ENCODE measurements around the gene GALNT6. TPM values are rescaled to one million over a fixed set of nuclear protein-coding genes. Genes with fewer than 3 reads are reported as not detected.

Gene GALNT6
- total and polyA plus RNA-seq, 5 donors from 2014 or later = 2.3 to 19.5 (median 2.9) TPM

DNA sequence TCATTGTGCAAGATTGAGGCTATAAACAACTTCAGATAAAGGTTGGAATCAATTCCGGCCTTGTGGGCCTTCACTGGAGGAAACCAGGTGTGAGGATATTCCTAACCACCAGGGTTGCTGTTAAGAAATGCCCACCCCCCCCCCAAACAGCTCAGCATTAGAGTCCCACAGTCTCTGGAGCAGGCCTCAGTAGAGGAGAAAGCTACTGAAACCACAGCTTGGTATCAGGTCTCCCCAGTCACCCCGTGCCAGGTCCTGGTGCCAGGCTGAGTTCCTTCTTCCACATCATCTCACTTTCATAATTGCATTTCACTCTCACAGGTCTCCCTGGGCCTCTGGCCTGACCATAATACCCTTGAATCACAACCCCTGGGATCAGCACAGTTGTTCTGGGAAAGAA lies 12.5 kb downstream of the GALNT6 start:
- H3K27ac Mint-ChIP-seq = peak overlapping the region in 2 of 3 donors; percentile 48 to 81
- peaks cover 25% of the 10 kb centered on the region for H3K36me3 ChIP-seq (ENCODE audit: control insufficient read depth, insufficient read depth, low read length)
- no peak for DNase-seq

DNA sequence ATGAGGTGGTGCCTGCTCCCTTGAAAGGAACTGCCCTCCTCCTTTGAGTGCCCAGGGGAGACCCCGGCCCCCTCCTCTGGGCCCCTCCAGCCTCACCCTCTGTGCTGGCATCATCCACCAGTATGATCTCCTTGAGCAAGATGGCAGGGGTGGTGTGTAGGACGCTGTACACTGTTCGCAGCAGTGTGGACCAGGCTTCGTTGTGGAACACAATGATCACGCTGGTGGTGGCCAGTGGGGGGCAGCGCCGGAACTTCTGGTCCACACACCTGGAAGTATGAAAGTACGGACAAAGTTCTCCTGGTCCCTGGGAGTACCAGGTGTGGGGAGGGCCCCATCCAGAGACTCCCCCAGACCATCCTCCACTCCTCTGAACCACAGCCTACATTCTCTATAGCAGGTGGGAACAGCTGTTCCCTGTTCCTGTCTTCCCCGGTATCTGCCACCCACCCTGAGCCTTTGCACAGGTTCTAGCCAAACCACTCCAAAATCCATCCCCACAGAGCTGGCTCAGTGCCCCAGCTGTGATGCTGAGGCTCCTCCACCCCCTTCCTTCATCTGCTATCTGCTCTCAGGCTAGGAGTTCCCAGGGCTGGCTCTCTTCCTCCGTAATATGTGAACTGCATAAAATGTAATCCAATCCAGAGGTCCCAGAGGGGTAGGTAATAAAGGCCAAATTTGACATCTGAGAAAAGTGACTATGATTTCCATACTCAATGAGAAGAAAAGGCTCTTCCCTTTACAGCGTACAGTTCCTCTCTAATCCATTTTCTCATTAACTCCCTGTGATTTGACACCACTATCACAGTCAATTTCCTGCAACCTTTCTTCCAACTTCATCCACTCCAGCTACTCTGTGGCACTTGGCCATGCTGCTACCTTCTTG lies 13.9 kb downstream of the GALNT6 start:
- Mint-ChIP-seq H3K36me3 (peaks cover 45% of the 10 kb centered on the region), H3K4me1 (peaks cover 1 to 29% (median 19%) of the 10 kb centered on the region in 4 donors), H3K27me3 (no peaks in the 10 kb centered on the region), H3K4me3 (no peak overlapping the region), H3K27ac (peak overlapping the region; percentile 11 to 74 (median 26)), H3K9me3 (no peaks in the 10 kb centered on the region)
- no peak overlapping the region for H3K4me3 ChIP-seq (ENCODE audit: low read depth, low read length)
- peaks cover 26% of the 10 kb centered on the region for H3K36me3 ChIP-seq (ENCODE audit: control insufficient read depth, insufficient read depth, low read length)
- no peaks in the 10 kb centered on the region for H3K27me3 ChIP-seq (ENCODE audit: control insufficient read depth, insufficient read depth, low read length)
- DNase-seq (no peak), ATAC-seq (ENCODE audit: low read depth in 2 of 2) (no peak)
- H3K9me3 ChIP-seq (ENCODE audit: control insufficient read depth in 2 of 2, low read length in 2 of 2) = no peaks in the 10 kb centered on the region
- no peak overlapping the region for H3K27ac ChIP-seq (ENCODE audit: insufficient read depth, low read length, poor library complexity, severe bottlenecking)
- no peaks in the 10 kb centered on the region for H3K4me1 ChIP-seq (ENCODE audit: control insufficient read depth, insufficient read depth, low read length, poor library complexity, severe bottlenecking)

More for the DNA sequence above, 12.5 kb downstream of the GALNT6 start:
- Mint-ChIP-seq H3K27me3 (no peaks in the 10 kb centered on the region), H3K9me3 (no peaks in the 10 kb centered on the region), H3K36me3 (peaks cover 46% of the 10 kb centered on the region), H3K4me1 (peaks cover 6 to 26% (median 20%) of the 10 kb centered on the region in 4 donors), H3K4me3 (no peak overlapping the region)
- Histone ChIP-seq H3K27me3 (ENCODE audit: control insufficient read depth, insufficient read depth, low read length) (no peaks in the 10 kb centered on the region), H3K9me3 (ENCODE audit: control insufficient read depth in 2 of 2, low read length in 2 of 2) (no peaks in the 10 kb centered on the region), H3K27ac (ENCODE audit: insufficient read depth, low read length, poor library complexity, severe bottlenecking) (no peak overlapping the region), H3K4me1 (ENCODE audit: control insufficient read depth, insufficient read depth, low read length, poor library complexity, severe bottlenecking) (no peaks in the 10 kb centered on the region), H3K4me3 (ENCODE audit: low read depth, low read length) (no peak overlapping the region)
- no peak for ATAC-seq (ENCODE audit: low read depth in 2 of 2)

DNA sequence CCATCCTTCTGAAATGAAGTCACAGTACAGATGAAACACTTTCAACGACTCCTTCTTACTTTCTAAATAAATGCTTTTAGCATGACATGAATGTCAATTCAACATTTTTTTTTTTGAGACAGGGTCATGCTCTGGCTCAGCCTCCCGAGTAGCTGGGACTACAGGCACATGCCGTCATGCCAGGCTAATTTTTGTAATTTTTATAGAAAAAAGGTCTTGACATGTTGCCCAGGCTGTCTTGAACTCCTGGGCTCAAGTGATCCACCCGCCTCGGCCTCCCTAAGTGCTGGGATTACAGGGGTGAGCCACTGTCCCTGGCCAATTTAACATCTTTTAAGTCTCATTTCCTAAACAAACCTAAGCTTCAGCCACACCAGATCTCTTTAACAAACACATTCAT lies 16.4 kb downstream of the GALNT6 start:
- Histone ChIP-seq H3K4me3 (ENCODE audit: low read depth, low read length) (no peak overlapping the region), H3K9me3 (ENCODE audit: control insufficient read depth in 2 of 2, low read length in 2 of 2) (no peaks in the 10 kb centered on the region), H3K36me3 (ENCODE audit: control insufficient read depth, insufficient read depth, low read length) (peaks cover 17% of the 10 kb centered on the region), H3K27ac (ENCODE audit: insufficient read depth, low read length, poor library complexity, severe bottlenecking) (no peak overlapping the region), H3K27me3 (ENCODE audit: control insufficient read depth, insufficient read depth, low read length) (no peaks in the 10 kb centered on the region), H3K4me1 (ENCODE audit: control insufficient read depth, insufficient read depth, low read length, poor library complexity, severe bottlenecking) (peaks cover 9% of the 10 kb centered on the region)
- Mint-ChIP-seq H3K4me1 (peaks cover 7 to 45% (median 28%) of the 10 kb centered on the region in 4 donors), H3K9me3 (peaks cover 0 to 1% (median 0%) of the 10 kb centered on the region in 7 donors), H3K27ac (no peak overlapping the region), H3K27me3 (no peaks in the 10 kb centered on the region), H3K4me3 (no peak overlapping the region), H3K36me3 (peaks cover 38% of the 10 kb centered on the region)
- ATAC-seq (ENCODE audit: low read depth in 2 of 2) (no peak), DNase-seq (no peak)

DNA sequence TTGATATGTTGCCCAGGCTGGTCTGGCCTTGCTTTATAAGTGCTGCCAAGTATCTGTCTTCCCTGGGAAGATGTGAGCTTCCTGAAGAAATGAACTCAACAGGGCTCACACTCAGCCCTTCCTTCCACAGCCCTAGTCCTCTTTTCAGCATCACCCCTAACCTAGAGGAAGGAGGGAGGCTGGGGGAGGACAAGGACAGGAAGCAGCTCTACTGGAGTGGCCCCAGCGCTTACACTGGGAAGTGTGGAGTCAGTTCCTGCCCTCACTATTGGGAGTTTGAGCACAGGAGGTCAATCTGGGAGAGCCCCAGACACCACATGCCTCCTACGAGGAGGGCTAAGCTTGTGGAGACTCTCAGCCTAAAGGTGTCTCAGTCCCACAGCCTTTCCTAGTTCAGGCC lies 16.8 kb downstream of the GALNT6 start:
- peaks cover 34% of the 10 kb centered on the region for H3K36me3 Mint-ChIP-seq
- no peaks in the 10 kb centered on the region for H3K27me3 Mint-ChIP-seq
- H3K4me3 ChIP-seq (ENCODE audit: low read depth, low read length) = no peak overlapping the region
- no peak for DNase-seq
- H3K4me1 Mint-ChIP-seq = peaks cover 7 to 50% (median 32%) of the 10 kb centered on the region in 4 donors
- H3K27me3 ChIP-seq (ENCODE audit: control insufficient read depth, insufficient read depth, low read length) = no peaks in the 10 kb centered on the region
- H3K9me3 Mint-ChIP-seq = peaks cover 0 to 1% (median 0%) of the 10 kb centered on the region in 7 donors
- no peak overlapping the region for H3K27ac Mint-ChIP-seq
- ATAC-seq (ENCODE audit: low read depth in 2 of 2) = no peak
- no peaks in the 10 kb centered on the region for H3K9me3 ChIP-seq (ENCODE audit: control insufficient read depth in 2 of 2, low read length in 2 of 2)
- H3K36me3 ChIP-seq (ENCODE audit: control insufficient read depth, insufficient read depth, low read length) = peaks cover 17% of the 10 kb centered on the region
- no peak overlapping the region for H3K4me3 Mint-ChIP-seq
- peaks cover 14% of the 10 kb centered on the region for H3K4me1 ChIP-seq (ENCODE audit: control insufficient read depth, insufficient read depth, low read length, poor library complexity, severe bottlenecking)
- H3K27ac ChIP-seq (ENCODE audit: insufficient read depth, low read length, poor library complexity, severe bottlenecking) = no peak overlapping the region

DNA sequence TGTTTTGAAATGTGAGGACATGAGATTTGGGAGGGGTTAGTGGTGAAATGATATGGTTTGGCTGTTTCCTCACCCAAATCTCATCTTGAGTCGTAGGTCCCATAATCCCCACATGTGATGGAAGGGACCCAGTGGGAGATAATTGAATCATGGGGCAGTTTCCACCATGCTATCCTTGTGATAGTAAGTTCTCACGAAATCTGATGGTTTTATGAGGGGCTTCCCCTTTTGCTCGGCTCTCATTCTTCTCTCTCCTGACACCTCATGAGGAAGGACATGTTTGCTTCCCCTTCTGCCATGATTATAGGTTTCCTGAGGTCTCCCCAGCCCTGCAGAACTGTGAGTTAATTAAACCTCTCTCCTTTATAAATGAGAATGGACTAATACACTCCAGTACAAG lies 18.0 kb downstream of the GALNT6 start:
- Histone ChIP-seq H3K9me3 (ENCODE audit: control insufficient read depth in 2 of 2, low read length in 2 of 2) (no peaks in the 10 kb centered on the region), H3K27ac (ENCODE audit: insufficient read depth, low read length, poor library complexity, severe bottlenecking) (no peak overlapping the region), H3K36me3 (ENCODE audit: control insufficient read depth, insufficient read depth, low read length) (peaks cover 13% of the 10 kb centered on the region), H3K4me1 (ENCODE audit: control insufficient read depth, insufficient read depth, low read length, poor library complexity, severe bottlenecking) (peaks cover 26% of the 10 kb centered on the region), H3K4me3 (ENCODE audit: low read depth, low read length) (no peak overlapping the region), H3K27me3 (ENCODE audit: control insufficient read depth, insufficient read depth, low read length) (no peaks in the 10 kb centered on the region)
- peaks cover 5% of the 10 kb centered on the region for H3K27me3 Mint-ChIP-seq
- DNase-seq = no peak
- H3K27ac Mint-ChIP-seq = no peak overlapping the region
- H3K36me3 Mint-ChIP-seq = peaks cover 27% of the 10 kb centered on the region
- peaks cover 7 to 61% (median 41%) of the 10 kb centered on the region in 4 donors for H3K4me1 Mint-ChIP-seq
- H3K4me3 Mint-ChIP-seq = no peak overlapping the region
- peaks cover 0 to 1% (median 0%) of the 10 kb centered on the region in 7 donors for H3K9me3 Mint-ChIP-seq
- no peak for ATAC-seq (ENCODE audit: low read depth in 2 of 2)

DNA sequence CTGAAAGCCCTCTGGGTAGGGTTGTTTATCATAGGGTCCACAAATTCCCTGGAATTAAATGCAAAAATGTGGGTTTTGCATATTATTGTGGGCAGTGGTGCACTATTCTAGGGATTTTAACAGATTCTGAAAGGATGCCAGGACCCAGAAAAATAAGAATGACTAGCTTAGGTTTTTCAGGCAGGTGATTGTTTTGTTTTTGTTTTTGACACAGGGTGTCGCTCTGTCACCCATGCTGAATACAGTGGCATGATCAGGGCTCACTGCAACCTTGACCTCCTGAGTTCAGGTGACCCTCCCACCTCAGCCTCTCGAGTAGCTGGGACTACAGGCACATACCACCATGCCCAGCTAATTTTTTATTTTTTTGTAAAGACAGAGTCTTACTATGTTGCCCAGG lies 19.2 kb downstream of the GALNT6 start:
- no peaks in the 10 kb centered on the region for H3K9me3 ChIP-seq (ENCODE audit: control insufficient read depth in 2 of 2, low read length in 2 of 2)
- H3K9me3 Mint-ChIP-seq = peaks cover 0 to 1% (median 0%) of the 10 kb centered on the region in 7 donors
- peak overlapping the region in 2 of 3 donors; percentile 7 to 63 for H3K27ac Mint-ChIP-seq
- H3K36me3 Mint-ChIP-seq = peaks cover 23% of the 10 kb centered on the region
- H3K27ac ChIP-seq (ENCODE audit: insufficient read depth, low read length, poor library complexity, severe bottlenecking) = no peak overlapping the region
- H3K27me3 ChIP-seq (ENCODE audit: control insufficient read depth, insufficient read depth, low read length) = no peaks in the 10 kb centered on the region
- peaks cover 11% of the 10 kb centered on the region for H3K36me3 ChIP-seq (ENCODE audit: control insufficient read depth, insufficient read depth, low read length)
- ATAC-seq (ENCODE audit: low read depth in 2 of 2) (no peak), DNase-seq (no peak)
- no peak overlapping the region for H3K4me3 Mint-ChIP-seq
- peaks cover 5% of the 10 kb centered on the region for H3K27me3 Mint-ChIP-seq
- peaks cover 34% of the 10 kb centered on the region for H3K4me1 ChIP-seq (ENCODE audit: control insufficient read depth, insufficient read depth, low read length, poor library complexity, severe bottlenecking)
- peaks cover 13 to 60% (median 46%) of the 10 kb centered on the region in 4 donors for H3K4me1 Mint-ChIP-seq
- H3K4me3 ChIP-seq (ENCODE audit: low read depth, low read length) = no peak overlapping the region

DNA sequence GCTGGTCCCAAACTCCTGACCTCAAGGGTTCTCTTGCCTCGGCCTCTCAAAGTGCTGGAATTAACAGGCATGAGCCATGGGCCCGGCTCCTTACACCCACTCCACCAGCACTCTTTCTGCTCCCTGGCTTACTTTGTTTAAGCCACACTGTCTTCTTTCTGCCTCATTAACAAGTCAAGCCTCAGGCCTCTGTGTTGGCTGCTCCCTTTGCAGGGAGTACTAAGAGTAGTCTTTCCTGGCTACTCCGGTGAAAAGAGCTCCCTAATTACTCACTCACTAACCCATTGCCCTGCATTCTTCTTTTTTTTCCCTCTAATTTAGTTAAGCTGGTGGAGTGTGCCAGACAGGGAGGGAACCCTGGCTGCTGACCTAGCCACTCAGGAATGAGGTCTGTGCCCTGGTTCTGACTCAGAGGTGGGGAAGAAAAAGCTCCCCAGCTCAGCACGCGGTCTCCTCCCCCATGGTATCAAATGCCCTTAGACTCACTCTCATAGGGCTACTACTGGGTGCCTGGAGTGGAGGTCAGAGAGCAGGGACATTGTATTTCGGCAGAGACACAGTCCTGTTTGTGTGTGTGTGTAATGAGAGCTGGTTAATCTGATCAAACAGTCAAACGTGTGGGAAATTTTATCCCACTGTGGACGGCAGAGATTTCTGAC lies 19.8 kb downstream of the GALNT6 start:
- ATAC-seq (ENCODE audit: low read depth in 2 of 2) = no peak
- Mint-ChIP-seq H3K27ac (peak overlapping the region in 2 of 3 donors; percentile 7 to 63), H3K27me3 (peaks cover 5% of the 10 kb centered on the region), H3K4me1 (peaks cover 13 to 57% (median 47%) of the 10 kb centered on the region in 4 donors), H3K9me3 (peaks cover 0 to 1% (median 0%) of the 10 kb centered on the region in 7 donors), H3K4me3 (peak overlapping the region in 3 of 4 donors; percentile 48 to 55 (median 48)), H3K36me3 (peaks cover 23% of the 10 kb centered on the region)
- H3K27me3 ChIP-seq (ENCODE audit: control insufficient read depth, insufficient read depth, low read length) = no peaks in the 10 kb centered on the region
- peaks cover 34% of the 10 kb centered on the region for H3K4me1 ChIP-seq (ENCODE audit: control insufficient read depth, insufficient read depth, low read length, poor library complexity, severe bottlenecking)
- no peak overlapping the region for H3K27ac ChIP-seq (ENCODE audit: insufficient read depth, low read length, poor library complexity, severe bottlenecking)
- peaks cover 6% of the 10 kb centered on the region for H3K36me3 ChIP-seq (ENCODE audit: control insufficient read depth, insufficient read depth, low read length)
- H3K4me3 ChIP-seq (ENCODE audit: low read depth, low read length) = no peak overlapping the region
- no peaks in the 10 kb centered on the region for H3K9me3 ChIP-seq (ENCODE audit: control insufficient read depth in 2 of 2, low read length in 2 of 2)
- DNase-seq = no peak

Measured in CD4-positive, CD25-positive, alpha-beta regulatory T cell (primary cell).